GM18507 (cell line): ENCODE measurements around the gene ZNF594.
"Not testable (repeated sequence)": the region's sequence is repeated elsewhere in the genome, so short reads cannot be mapped to it uniquely, and the experiment has no call there.

Experiments used
- DNase-seq: peaks from one replicate; pipeline ENCODE4 v3.0.0; 2011; ENCODE audit warnings: low read depth; ENCODE audit not compliant: insufficient read length; ENCODE audit errors: extremely low spot score
- FAIRE-seq: peaks from 2 replicates; lab custom pipeline; 2011; peaks lifted over from hg19 to GRCh38; lab: Jason Lieb, UNC

ZNF594 gene

DNA sequence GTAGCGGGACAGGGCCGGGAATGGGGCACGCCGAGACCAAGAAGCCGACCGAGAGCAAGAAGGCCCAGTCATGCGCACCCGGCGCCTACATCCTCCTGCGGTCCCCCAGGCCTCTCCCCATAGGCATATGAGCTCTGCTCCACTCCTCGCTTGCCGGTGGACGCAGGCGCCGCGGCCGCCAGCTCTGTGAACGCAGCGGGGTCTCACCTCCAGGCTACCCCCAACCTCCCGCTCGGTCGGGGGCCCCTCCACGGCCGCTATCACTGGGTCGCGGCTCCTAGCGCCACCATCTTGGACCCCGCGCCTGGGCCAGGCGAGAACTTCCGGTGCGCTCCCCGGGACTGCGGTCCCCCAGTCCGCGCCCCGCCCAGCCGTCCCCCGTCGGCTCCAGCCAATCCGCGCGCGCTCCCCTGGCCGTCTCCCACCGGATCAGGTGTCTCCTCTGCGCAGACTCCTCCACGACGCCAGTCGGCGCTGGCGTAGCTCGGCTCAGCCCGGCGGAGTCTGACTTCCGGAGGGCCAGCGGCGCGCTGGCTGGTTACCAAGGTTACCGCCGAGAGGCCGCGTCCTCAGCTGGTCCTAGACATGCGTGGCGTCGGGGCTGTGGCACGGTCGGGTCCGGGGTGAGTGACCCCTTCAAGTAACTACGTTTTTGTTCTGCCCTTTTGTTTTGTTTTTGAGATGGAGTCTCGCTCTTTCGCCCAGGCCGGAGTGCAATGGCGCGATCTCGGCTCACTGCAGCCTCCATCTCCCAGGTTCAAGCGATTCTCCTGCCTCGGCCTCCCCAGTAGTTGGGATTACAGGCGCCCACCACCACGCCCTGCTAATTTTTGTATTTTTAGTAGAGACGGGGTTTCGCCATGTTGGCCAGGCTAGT, at the start of gene ZNF594:
Gene ZNF594, minus strand, starts transcription at position 328 of the 877 bp plus-strand sequence. CDS start 7,612 bp downstream, outside the sequence.
- peak; percentile 95 for FAIRE-seq
- peak; percentile 98 for DNase-seq

DNA sequence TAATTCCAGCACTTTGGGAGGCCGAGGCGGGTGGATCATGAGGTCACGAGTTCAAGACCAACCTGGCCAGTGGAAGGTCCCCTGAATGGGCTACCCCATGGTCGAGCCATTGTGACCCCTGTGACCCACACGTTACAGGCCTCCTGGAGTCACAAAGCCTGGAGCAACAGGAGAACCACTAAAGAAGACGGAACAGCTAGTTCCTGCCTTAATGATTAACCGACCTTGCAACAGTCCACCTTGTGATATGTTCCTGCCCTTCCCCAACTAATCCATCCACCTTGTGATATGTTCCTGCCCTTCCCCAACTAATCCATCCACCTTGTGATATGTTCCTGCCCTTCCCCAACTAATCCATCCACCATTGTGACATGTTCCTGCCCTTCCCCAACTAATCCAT, 48.1 kb upstream of the ZNF594 start:
- not testable (repeated sequence) for FAIRE-seq, DNase-seq

DNA sequence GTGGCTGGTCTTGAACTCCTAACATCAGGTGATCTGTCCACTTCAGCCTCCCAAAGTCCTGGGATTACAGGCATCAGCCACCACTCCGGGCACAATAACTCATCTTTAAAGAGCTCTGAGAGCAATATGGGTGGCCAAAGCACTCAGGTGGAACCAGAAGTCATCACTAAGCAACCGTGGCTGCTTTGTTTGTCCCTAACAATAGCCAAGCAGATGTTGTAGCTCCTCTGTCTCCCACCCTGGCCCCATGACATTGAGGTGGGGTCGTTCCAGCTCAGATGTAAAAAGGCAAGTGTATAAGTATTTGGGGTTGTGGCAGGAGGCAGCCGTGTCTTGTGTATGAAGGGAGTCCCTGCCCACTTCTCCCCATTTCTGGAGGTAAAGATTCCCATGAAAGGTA, 46.7 kb upstream of the ZNF594 start:
- FAIRE-seq (peak; percentile 55), DNase-seq (no peak)

DNA sequence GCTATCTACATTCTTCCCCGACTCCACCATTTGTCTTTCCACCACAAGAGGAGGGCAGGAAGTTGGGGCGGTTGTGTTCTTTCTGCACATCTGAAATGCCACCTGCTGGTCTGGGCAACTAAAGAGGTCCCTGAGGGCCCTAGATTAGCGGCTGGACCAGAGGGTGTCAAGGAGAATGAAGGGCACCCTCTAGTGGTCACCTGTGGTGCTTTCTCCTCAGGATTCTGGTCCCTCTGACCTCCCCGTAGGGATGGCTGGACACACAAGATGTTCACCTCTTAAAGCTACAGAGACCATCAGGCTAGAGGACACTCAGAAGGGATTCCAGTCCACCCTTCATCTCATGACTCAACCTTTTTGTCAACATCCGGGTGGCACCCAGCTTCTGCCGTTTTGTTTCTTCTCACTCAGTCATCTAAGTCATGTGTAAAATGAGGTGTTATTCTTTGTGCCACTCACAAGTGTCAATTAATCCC, 45.9 kb upstream of the ZNF594 start:
- DNase-seq, result no peak
- peak; percentile 96 for FAIRE-seq

DNA sequence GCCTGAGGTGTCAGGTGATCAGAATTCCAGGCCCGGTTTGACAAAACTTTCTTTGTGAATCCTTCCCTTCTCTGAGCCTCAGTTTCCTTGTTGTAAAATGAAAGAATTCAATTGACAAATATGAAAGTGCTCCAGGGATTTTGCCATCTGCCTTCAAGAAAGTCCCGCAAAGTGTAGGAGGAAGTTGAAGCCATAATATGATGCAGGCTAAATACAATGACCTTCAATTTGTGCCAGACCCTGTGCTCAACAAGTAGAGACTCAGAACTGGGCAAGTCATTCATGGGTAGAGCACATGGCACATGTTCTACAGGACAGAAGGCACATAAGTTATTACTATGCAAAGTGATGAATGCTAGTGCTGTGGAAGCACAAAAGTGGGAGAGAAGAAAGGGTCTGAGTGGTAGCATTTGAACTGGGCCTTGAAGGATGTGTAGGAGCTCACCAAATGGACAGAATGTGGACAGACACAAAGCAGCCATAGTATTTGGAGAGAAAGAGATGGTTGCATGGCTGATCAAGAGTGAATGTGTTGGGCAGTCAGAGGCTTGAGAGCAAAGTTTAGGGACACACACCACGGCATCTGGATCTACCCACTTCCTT, 45.4 kb upstream of the ZNF594 start:
- FAIRE-seq (no peak), DNase-seq (no peak)

DNA sequence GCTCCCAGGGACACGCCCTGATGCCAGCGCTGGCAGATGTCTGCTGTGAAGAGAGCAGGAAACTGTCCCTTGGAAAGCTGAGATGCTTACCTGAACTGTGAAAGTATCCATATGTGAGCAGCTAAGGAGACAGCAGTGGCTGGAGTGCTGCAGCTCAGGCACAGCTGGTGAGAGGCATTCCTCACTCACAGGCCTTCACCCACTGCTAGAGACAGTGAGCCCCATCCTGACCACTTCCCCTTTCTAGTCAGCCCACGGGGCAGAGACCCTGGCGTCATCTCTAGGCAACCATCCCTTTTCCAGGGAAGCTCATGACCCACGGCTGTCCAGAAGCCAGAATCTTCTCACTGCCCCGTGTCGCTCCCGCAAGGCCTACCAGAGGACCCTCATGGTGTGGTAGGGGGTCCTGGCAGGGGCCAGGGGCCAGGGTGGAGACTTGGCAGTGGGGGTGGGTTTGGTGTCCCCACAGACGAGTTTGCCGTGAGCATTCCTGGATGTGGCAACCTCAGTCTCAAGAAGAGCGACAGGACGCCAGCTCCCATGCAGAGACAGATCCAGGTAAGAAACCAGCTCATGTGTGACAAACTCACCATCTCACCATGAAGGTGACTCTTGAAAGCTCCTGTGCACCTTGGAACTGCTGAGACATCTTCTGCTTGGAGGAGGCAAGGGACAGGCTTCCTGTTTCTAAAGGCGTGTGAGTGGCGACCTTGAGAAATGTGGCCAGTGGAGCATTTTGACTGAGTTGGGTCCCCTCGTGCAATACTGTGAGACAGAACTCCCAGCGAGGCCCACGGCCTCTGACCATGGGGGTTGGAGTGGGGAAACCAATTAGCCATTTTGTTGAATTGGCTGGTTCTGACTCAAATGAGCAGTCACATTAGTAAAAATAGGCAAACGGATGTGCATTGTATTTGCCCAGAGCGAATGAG, 43.2 kb upstream of the ZNF594 start, which contains the start of gene SCIMP:
Gene SCIMP, minus strand, starts transcription at position 216 of the 932 bp plus-strand sequence. Its CDS starts 105 bp downstream, at position 111.
- no peak for DNase-seq
- peak; percentile 98 for FAIRE-seq

DNA sequence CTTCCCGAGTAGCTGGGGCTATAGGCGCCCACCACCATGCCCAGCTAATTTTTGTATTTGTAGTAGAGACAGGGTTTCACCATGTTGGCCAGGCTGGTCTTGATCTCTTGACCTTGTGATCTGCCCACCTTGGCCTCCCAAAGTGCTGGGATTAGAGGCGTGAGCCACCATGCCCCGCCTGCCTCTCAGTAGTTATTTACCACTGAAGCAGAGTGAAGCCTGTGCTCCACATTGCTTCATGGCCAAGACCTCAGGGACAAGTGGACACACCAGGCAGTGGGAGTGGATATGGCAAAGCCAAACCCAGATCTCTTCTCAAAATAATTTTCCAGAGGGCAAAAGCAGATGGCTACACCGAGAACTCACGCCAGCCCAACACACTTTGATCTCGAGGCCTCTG, 41.8 kb upstream of the ZNF594 start:
- not testable (repeated sequence) for DNase-seq
- peak; percentile 18 for FAIRE-seq

DNA sequence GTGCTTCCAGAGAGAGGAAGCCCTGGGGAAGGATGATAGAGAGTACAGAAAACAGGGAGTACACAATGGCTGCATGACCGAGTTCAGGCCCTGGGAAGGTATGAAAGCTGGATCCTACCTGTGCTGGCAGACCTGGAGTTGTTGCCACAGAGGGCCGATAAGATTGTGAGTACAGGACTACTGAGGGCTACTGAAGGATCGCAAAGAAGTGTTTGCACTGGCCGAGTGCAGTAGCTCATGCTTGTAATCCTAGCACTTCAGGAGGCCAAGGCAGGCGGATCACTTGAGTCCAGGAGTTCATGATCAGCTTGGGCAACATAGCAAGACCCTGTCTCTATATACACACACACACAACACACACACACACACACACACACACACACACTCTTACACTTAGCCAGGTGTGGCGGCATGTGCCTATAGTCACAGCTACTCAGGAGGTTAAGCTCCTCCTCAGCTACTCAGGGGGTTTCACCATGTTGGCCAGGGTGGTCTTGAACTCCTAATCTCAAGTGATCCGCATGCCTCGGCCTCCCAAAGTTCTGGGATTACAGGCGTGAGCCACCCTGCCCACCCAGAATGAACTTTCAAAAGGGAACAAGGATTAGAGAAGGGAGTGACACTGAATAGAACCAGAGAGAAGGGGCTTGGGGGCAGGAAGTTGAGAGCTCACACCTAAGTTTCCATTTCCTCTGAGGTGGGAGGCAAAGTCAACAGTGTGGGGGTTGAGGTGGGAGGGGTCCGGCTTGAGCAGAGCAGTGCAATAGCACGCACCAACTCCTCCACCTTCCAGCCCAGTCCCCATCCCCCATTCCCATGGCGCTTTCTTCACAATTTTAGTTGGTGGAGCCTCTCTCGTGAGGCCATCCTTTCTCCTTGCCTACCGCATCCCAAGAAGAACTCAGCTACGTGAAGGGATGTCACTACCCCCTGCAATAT, 35.5 kb upstream of the ZNF594 start:
- DNase-seq (no peak), FAIRE-seq (peak; percentile 96)

DNA sequence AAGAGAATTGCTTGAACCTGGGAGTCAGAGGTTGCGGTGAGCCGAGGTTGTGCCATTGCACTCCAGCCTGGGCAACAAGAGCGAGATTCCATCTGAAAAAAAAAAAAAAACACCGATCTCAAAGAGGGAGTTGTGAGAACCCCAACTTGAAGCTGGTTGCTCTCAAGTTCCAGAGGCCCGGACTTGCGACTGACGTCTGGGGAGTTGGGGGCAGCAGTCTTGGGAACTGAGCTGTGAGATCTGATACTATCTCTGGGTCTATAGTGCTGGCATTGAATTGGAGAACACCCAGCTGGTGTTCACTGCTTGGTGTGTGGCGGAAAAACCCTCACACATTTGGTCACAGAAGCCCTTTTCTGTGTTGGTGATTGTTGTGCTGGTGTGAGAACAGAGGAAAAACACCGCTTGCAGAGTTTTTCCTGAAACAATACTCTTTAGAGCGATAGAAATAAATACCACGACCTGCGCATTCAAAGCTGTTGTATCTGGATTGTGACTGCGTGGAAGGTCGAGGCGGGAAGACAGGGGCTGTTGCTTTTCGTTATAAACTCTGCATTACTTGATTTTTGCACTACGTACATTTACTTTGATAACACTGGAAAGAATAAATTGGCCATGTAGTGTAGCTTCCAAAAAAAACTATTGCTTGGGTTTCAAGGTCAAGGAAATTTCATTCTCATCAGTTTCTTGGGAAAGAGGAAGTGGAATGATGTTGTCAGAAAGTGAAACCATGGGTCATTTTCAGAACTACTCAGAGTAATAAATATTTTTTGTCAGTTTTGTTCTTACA, 34.2 kb upstream of the ZNF594 start:
- DNase-seq (no peak), FAIRE-seq (peak; percentile 94)

DNA sequence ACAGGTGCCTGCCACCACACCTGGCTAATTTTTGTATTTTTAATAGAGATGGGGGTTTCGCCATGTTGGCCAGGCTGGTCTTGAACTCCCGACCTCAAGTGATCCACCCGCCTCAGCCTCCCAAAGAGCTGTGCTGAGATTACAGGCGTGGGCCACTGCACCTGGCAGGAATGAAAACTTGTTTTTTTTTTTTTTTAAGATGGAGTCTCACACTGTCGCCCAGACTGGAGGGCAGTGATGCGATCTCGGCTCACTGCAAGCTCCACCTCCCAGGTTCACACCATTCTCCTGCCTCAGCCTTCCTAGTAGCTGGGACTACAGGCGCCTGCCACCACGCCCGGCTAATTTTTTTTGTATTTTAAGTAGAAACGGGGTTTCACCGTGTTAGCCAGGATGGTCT, 30.2 kb upstream of the ZNF594 start:
- FAIRE-seq, DNase-seq: not testable (repeated sequence)

DNA sequence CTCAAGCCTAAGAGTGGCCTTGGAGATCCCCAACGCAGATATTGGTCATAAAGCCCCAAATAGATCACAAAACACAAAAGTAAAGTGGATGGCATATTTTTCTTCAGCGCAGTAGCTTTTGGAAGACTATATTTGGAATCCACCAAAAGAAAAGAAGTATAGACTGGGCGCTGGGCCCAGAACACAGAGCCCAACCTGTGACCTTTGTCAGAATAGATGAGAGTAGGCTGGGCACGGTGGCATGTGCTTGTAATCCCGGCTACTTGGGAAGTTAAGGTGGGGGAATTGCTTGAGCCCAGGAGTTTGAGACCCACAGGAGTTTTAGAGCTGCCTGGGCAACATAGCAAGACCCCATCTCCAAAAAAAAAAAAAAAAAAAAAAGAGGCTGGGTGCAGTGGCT, 28.4 kb upstream of the ZNF594 start:
- FAIRE-seq (no peak), DNase-seq (no peak)

DNA sequence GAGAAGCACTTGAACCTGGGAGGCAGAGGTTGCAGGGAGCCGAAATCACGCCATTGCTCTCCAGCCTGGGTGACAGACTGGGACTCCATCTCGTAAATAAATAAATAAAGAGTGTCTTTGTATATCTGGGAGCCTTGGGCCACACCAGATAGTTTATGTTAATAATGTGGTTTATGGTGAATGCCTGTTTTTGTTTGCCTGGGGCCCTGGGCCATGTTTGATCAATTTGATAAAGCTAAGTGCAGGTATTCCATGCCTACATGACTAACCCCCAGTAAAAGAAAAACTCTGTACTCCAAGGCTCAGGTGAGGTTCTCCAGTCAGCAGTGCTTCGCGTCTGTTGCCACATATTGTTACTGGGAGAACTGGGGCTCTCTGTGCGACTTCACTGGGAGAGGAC, 27.9 kb upstream of the ZNF594 start:
- DNase-seq (no peak), FAIRE-seq (no peak)

DNA sequence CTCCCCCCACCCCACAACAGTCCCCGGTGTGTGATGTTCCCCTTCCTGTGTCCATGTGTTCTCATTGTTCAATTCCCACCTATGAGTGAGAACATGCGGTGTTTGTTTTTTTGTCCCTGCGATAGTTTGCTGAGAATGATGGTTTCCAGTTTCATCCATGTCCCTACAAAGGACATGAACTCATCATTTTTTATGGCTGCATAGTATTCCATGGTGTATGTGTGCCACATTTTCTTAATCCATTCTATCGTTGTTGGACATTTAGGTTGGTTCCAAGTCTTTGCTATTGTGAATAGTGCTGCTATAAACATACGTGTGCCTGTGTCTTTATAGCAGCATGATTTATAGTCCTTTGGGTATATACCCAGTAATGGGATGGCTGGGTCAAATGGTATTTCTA, 25.9 kb upstream of the ZNF594 start:
- not testable (repeated sequence) for DNase-seq, FAIRE-seq

DNA sequence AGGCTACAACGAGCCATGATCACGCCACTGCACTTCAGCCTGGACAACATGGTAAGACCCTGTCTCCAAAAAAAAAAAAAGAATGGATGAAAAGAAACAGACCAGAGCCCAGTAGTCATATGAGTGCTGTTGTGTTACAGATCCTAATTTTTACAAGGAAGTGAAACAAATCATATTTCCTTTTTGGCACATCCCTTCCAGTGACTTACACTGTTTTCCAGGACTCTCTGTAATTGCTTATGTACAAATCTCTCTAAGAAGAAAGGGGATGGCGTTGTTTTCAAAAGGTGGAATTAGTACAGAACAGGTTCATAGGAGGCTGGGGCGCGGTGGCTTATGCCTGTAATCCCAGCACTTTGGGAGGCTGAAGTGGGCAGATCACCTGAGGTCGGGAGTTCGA, 19.8 kb upstream of the ZNF594 start:
- FAIRE-seq, result no peak

DNA sequence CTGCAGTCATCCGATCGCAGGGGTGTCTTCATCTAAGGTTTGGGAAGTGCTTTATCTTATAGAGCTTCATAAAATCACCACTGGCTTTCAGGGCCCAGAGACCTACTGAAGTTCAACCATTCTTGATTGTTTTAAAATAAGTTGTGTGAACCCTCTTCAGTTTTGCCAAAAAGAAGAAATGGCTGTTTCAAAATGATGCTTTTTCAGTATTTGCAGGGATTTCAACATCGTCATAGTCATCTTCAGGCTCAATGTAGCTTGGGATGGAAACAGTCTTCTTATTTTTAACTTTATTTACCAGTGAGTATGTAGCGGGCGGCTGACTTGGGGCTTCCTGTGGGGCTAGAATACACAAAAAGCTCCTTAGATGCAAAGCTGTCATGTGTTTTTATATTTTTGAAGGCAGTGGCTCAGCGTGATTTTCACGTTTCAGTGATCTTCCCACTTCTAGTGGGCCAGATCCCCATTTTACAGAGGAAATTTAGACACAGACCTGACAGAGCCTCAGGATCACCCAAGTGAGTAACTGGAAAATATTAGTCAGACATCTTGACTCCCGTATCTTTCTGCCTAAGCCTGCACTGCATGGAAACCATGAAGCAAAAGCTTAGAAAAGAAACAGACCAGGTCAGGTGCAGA, 19.1 kb upstream of the ZNF594 start:
- DNase-seq, result no peak
- peak; percentile 83 for FAIRE-seq

More for the DNA sequence above, 19.8 kb upstream of the ZNF594 start:
- no peak for DNase-seq

DNA sequence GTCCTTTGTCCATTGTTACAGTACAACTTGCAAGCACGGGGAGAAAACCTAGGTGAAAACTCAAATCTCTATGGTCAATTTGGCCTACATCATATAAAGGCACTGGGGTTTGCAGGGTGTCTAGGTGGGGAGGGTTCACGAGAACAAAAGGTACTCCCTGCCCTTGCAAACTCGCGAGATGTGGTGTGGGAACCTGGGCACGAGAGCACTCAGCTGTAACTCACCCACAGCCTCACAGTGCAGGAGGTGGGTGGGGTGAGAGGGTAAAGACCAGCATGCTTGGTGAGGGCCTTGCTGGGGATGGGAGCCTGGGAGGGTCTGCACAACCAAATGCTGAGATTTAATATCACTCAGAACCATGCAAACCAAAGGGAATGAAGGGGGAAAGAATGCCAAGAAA, 18.4 kb upstream of the ZNF594 start:
- DNase-seq (no peak), FAIRE-seq (no peak)

DNA sequence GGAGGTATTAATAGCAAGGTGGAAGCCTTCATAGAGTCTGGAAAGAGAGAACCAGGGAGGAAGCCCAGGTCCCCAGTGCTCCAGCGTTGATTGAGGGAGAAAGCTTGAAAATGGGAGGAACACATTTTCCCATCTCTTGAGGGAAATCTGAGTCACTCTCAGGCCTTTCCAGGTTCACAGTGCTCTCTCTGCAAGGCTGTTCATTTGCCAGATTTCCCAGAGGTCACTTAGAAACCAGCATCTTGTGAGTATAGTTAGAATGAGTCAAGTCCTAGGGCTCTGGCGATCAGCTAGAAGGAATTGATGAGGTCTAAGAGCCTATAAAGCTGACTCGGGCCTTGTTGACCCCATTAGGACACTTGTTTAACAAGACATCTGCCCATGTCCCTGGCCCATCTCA, 17.7 kb upstream of the ZNF594 start:
- DNase-seq, result no peak

More for the DNA sequence above, 17.7 kb upstream of the ZNF594 start:
- FAIRE-seq, result no peak
